ENCODE measurements around the gene LAMTOR5.

DNA sequence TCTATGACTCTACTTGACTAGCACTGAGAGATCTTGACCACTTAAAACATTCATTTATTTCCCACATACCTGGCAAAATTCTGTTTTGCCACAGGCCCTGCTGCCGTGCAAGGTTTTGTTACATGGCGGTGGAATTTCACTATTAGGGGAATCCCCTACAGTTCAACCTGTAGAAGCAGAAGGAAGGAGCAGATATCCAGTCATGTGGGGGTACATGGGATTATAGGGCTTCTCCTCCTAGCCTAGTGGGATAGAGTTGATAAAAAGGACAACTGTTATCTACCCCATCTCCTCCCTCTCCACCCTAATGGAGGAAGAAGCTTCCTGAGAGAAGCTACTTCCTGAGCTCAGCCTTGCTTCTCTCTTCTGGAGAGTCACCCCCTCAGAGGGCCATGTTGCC, 25.7 kb upstream of the LAMTOR5 start:
- TF ChIP-seq EZH2 (IDR thresholded peaks at IDR 0.05; ENCODE audit: borderline replicate concordance) (no peak), EZH2phosphoT487 (IDR thresholded peaks at IDR 0.05; ENCODE audit: low read depth, severe bottlenecking, unreplicated experiment) (no peak)
- TF ChIP-seq, protein P1, sequence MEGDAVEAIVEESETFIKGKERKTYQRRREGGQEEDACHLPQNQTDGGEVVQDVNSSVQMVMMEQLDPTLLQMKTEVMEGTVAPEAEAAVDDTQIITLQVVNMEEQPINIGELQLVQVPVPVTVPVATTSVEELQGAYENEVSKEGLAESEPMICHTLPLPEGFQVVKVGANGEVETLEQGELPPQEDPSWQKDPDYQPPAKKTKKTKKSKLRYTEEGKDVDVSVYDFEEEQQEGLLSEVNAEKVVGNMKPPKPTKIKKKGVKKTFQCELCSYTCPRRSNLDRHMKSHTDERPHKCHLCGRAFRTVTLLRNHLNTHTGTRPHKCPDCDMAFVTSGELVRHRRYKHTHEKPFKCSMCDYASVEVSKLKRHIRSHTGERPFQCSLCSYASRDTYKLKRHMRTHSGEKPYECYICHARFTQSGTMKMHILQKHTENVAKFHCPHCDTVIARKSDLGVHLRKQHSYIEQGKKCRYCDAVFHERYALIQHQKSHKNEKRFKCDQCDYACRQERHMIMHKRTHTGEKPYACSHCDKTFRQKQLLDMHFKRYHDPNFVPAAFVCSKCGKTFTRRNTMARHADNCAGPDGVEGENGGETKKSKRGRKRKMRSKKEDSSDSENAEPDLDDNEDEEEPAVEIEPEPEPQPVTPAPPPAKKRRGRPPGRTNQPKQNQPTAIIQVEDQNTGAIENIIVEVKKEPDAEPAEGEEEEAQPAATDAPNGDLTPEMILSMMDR (IDR thresholded peaks at IDR 0.05; ENCODE audit: poor library complexity) = no peak

Data from hepatocyte (in vitro differentiated cells).